Spleen (tissue), 11 donors: Measurements from ENCODE around the gene ST6GALNAC3. TPM values are rescaled to one million over a fixed set of nuclear protein-coding genes. Genes with fewer than 3 reads are reported as not detected.

Experiments used
- DNase-seq: peaks from one replicate; pipeline ENCODE4 v3.0.0-alpha.2; 2020
- H3K27ac ChIP-seq, 8 donors: fragments of 200-600 bp; sonication (generic) in 7 of 8; 1 replicate in 4 of 8; 2 replicates in 4 of 8; pipeline versions ENCODE4 v1.5.0 to v1.8.0; 2016 to 2021; ENCODE audit warnings: inconsistent platforms in 4 of 8, mild to moderate bottlenecking in 4 of 8, moderate library complexity in 1 of 8
- H3K27me3 ChIP-seq, 7 donors: fragments of 200-600 bp; sonication (generic) in 6 of 7; replicated peaks in 1 of 7; 1 replicate in 4 of 7; 2 replicates in 3 of 7; pipeline versions ENCODE4 v1.5.0 to v1.8.0; 2016 to 2021; ENCODE audit warnings: inconsistent platforms in 3 of 7, mild to moderate bottlenecking in 1 of 7
- H3K36me3 ChIP-seq, 6 donors: fragments of 200-600 bp; sonication (generic) in 5 of 6; 1 replicate in 4 of 6; 2 replicates in 2 of 6; pipeline versions ENCODE4 v1.5.0 to v1.8.0; 2016 to 2021; ENCODE audit warnings: inconsistent platforms in 2 of 6
- H3K4me1 ChIP-seq, 6 donors: fragments of 200-600 bp; sonication (generic) in 5 of 6; 1 replicate in 3 of 6; 2 replicates in 3 of 6; pipeline versions ENCODE4 v1.5.0 to v1.8.0; 2016 to 2021; ENCODE audit warnings: inconsistent platforms in 3 of 6
- H3K4me3 ChIP-seq, 8 donors: fragments of 200-600 bp; sonication (generic) in 7 of 8; 1 replicate in 4 of 8; 2 replicates in 4 of 8; pipeline versions ENCODE4 v1.5.0 to v1.8.0; 2016 to 2021; ENCODE audit warnings: inconsistent platforms in 4 of 8, mild to moderate bottlenecking in 4 of 8, moderate library complexity in 2 of 8
- H3K9me3 ChIP-seq, 8 donors: fragments of 200-600 bp; sonication (generic) in 7 of 8; 1 replicate in 4 of 8; 2 replicates in 4 of 8; pipeline versions ENCODE4 v1.5.0 to v1.8.0; 2016 to 2021; ENCODE audit warnings: inconsistent platforms in 4 of 8
- CTCF ChIP-seq, 11 experiments: fragments of 200-600 bp in 7 of 11; fragments of 450-650 bp in 4 of 11; sonication (generic) in 4 of 11; IDR thresholded peaks in 8 of 11; conservative IDR thresholded peaks in 3 of 11; 1 replicate in 7 of 11; 2 replicates in 4 of 11; pipeline versions ENCODE4 v1.4.0 to v1.8.0; 2016 to 2021; ENCODE audit warnings: antibody characterized with exemption in 11 of 11, inconsistent platforms in 4 of 11, mild to moderate bottlenecking in 1 of 11
- POLR2A ChIP-seq, 3 donors: fragments of 450-650 bp; IDR thresholded peaks; one replicate each; pipeline ENCODE4 v1.5.1; 2017; ENCODE audit warnings: antibody characterized with exemption in 3 of 3, mild to moderate bottlenecking in 1 of 3
- POLR2AphosphoS5 ChIP-seq, 3 donors: sonication (generic); formaldehyde crosslinking; IDR thresholded peaks; one replicate each; pipeline ENCODE4 v1.5.1; 2017; ENCODE audit warnings: antibody characterized with exemption in 3 of 3
- WGBS, 5 donors: extraction: QIAGEN DNeasy Blood & Tissue Kit in 3 of 5; methylation state at CpG; one replicate each; pipeline versions ENCODE4 v1.1.5 to v1.1.7; 2013 to 2018; 5-methylcytosine and 5-hydroxymethylcytosine counted together
- intact Hi-C: fragments of 100-400 bp; cut with DNase I; formaldehyde crosslinking; loops from one replicate; pipeline ENCODE4 v1.15.0; 2023; ENCODE audit warnings: low total_unique reads
- polyA plus RNA-seq, 3 donors: library from polyadenylated mRNA; stranded (reverse); fragments of 200-250 nt; gene quantifications; one replicate each; pipeline ENCODE4 v1.2.1, GENCODE V29; 2013
- total RNA-seq, 7 donors: library from RNA; depleted of rRNA in 3 of 7; stranded (reverse); fragments of >200 nt in 3 of 7; fragmentation: NEBNext Ultra II Directional in 4 of 7; extraction: Animal tissue kit (Norgen Biotek cat#: 25700) in 4 of 7; gene quantifications; one replicate each; pipeline versions ENCODE4 v1.1.0 to v1.2.1, GENCODE V29; 2016 to 2021
- donor health status: healthy with polysubstance abuse.
- donor health status: DM: no; HTN: no; CAD: no; lungs with moderate emphysema.
- donor health status: DM: no; HTN: no; CAD: no.
- donor health status: Bipolar disorder and iron deficiency.
- donor health status: healthy.
- donor health status: DM: no; HTN: no; CAD: no.
- donor health status: DM: yes; HTN: yes; CAD: no.

ST6GALNAC3 gene
- total and polyA plus RNA-seq, 10 donors: 0.93 to 24.7 (median 10.1) TPM

- Histone ChIP-seq H3K27me3 (no peaks in the 10 kb centered on the region), H3K4me3 (no peak overlapping the region), H3K36me3 (no peaks in the 10 kb centered on the region), H3K4me1 (no peaks in the 10 kb centered on the region), H3K9me3 (no peaks in the 10 kb centered on the region), H3K27ac (no peak overlapping the region)
- no peak for TF ChIP-seq CTCF (IDR thresholded peaks at IDR 0.05 in 8 of 11, conservative IDR thresholded peaks at IDR 0.05 in 3 of 11)
- DNase-seq: no peak
- intact Hi-C loops: no loop called here
- 88 to 94% (median 90%) methylated on average over 8 of the region's 8 CpGs for WGBS, 5 donors
Observed at GRCh38 chr1:76679534-76680152, 605.1 kb downstream of the ST6GALNAC3 start.

GRCh38 chr1:76680651-76681050 is 606.1 kb downstream of the ST6GALNAC3 start:
- H3K4me1 ChIP-seq: no peaks in the 10 kb centered on the region
- no peaks in the 10 kb centered on the region for H3K9me3 ChIP-seq
- DNase-seq: no peak
- TF ChIP-seq POLR2AphosphoS5 (IDR thresholded peaks at IDR 0.05) (no peak), POLR2A (IDR thresholded peaks at IDR 0.05) (no peak), CTCF (IDR thresholded peaks at IDR 0.05 in 8 of 11, conservative IDR thresholded peaks at IDR 0.05 in 3 of 11) (no peak)
- H3K4me3 ChIP-seq: no peak overlapping the region
- WGBS, 5 donors: 83 to 100% (median 90%) methylated on average over 1 of the region's 1 CpG
- H3K27me3 ChIP-seq: no peaks in the 10 kb centered on the region
- intact Hi-C loops: no loop called here
- H3K36me3 ChIP-seq: no peaks in the 10 kb centered on the region
- no peak overlapping the region for H3K27ac ChIP-seq

GRCh38 chr1:76682138-76682537 is 607.6 kb downstream of the ST6GALNAC3 start:
- H3K4me3 ChIP-seq: no peak overlapping the region
- no peaks in the 10 kb centered on the region for H3K27me3 ChIP-seq
- DNase-seq: no peak
- H3K27ac ChIP-seq: no peak overlapping the region
- H3K9me3 ChIP-seq: no peaks in the 10 kb centered on the region
- TF ChIP-seq POLR2AphosphoS5 (IDR thresholded peaks at IDR 0.05): no peak
- no peak for TF ChIP-seq CTCF (IDR thresholded peaks at IDR 0.05 in 8 of 11, conservative IDR thresholded peaks at IDR 0.05 in 3 of 11)
- TF ChIP-seq POLR2A (IDR thresholded peaks at IDR 0.05): no peak
- H3K4me1 ChIP-seq: no peaks in the 10 kb centered on the region
- H3K36me3 ChIP-seq: no peaks in the 10 kb centered on the region
- WGBS, 5 donors: 81 to 97% (median 90%) methylated on average over 1 of the region's 1 CpG
- intact Hi-C loops: no loop called here

Other genes with a start within 250 kb of the ST6GALNAC3 start
- not detected for gene ASB17, start 142.3 kb upstream of the ST6GALNAC3 start, total RNA-seq
- under 1 TPM in 1 of 3 donors, not detected in 2; 0.32 TPM for gene ASB17, start 142.3 kb upstream of the ST6GALNAC3 start, polyA plus RNA-seq